PC-3 (cell line): ENCODE data around the gene VAT1L. TPM values are rescaled to one million over a fixed set of nuclear protein-coding genes. Genes with fewer than 3 reads are reported as not detected.

Source experiments
- ATAC-seq: fragments of 200-7000 bp; cut with Tn5 transposase; 2 replicates; pipeline ENCODE4 v1.9.1; 2020; ENCODE audit warnings: mild to moderate bottlenecking, moderate library complexity
- BruUV-seq: library from RNA; stranded (reverse); fragments of 400-500 nt; replicated peaks from 2 replicates; lab custom pipeline; 2021; lab: Mats Ljungman, UMichigan
- CTCF ChIA-PET: fragments of 300-600 bp; sonication (Branson Sonifier 250); formaldehyde crosslinking; loops from one replicate; lab custom pipeline; 2022; ENCODE audit warnings: antibody characterized with exemption; lab: Charles Lee
- POLR2A ChIA-PET: fragments of 300-600 bp; sonication (Branson Sonifier 250); formaldehyde crosslinking; loops from one replicate; lab custom pipeline; 2022; ENCODE audit warnings: antibody characterized with exemption; ENCODE audit not compliant: unreplicated experiment; lab: Charles Lee
- DNase-seq: peaks from one replicate; pipeline ENCODE4 v3.0.0-alpha.2; 2015
- H2AFZ ChIP-seq: fragments of 300-600 bp; sonication (generic); 2 replicates; pipeline ENCODE4 v1.6.0; 2016; ENCODE audit warnings: antibody characterized with exemption, low read length
- H3F3A ChIP-seq: fragments of 300-600 bp; sonication (generic); one replicate; pipeline ENCODE4 v1.6.0; 2017; ENCODE audit warnings: antibody characterized with exemption, low read length, control low read depth, mild to moderate bottlenecking; ENCODE audit not compliant: unreplicated experiment
- H3K27ac ChIP-seq: fragments of 300-600 bp; sonication (generic); 2 replicates; pipeline ENCODE4 v1.5.1; 2016; ENCODE audit warnings: mild to moderate bottlenecking, low read length
- H3K27me3 ChIP-seq: fragments of 300-600 bp; sonication (generic); 2 replicates; pipeline ENCODE4 v1.6.1; 2016; ENCODE audit warnings: low read length, mixed read lengths
- H3K36me3 ChIP-seq: fragments of 300-600 bp; sonication (generic); 2 replicates; pipeline ENCODE4 v1.6.1; 2016; ENCODE audit warnings: low read depth, mixed run types, low read length, mixed read lengths
- H3K4me1 ChIP-seq: fragments of 300-600 bp; sonication (generic); 2 replicates; pipeline ENCODE4 v1.5.1; 2016; ENCODE audit warnings: low read length; ENCODE audit not compliant: insufficient read depth
- H3K4me2 ChIP-seq: fragments of 300-600 bp; sonication (generic); 2 replicates; pipeline ENCODE4 v1.6.0; 2016; ENCODE audit warnings: low read length
- H3K4me3 ChIP-seq: fragments of 300-600 bp; sonication (generic); 2 replicates; pipeline ENCODE4 v1.5.1; 2016; ENCODE audit warnings: mild to moderate bottlenecking, low read length, mixed read lengths
- H3K79me2 ChIP-seq: fragments of 300-600 bp; sonication (generic); 2 replicates; pipeline ENCODE4 v1.6.1; 2017; ENCODE audit warnings: low read length, mixed read lengths
- H3K9ac ChIP-seq: fragments of 300-600 bp; sonication (generic); 2 replicates; pipeline ENCODE4 v1.6.0; 2016; ENCODE audit warnings: mild to moderate bottlenecking, low read length
- H3K9me2 ChIP-seq: fragments of 300-600 bp; sonication (generic); replicated peaks from 2 replicates; pipeline ENCODE4 v1.6.1; 2016; ENCODE audit warnings: mixed run types, low read length, mixed read lengths
- H3K9me3 ChIP-seq: fragments of 300-600 bp; sonication (generic); 2 replicates; pipeline ENCODE4 v1.6.1; 2016; ENCODE audit warnings: low read length, mixed read lengths
- H4K20me1 ChIP-seq: fragments of 300-600 bp; sonication (generic); 2 replicates; pipeline ENCODE4 v1.6.1; 2016; ENCODE audit warnings: low read length, mixed read lengths
- EZH2 ChIP-seq: fragments of 300-600 bp; sonication (generic); IDR thresholded peaks from one replicate; pipeline ENCODE4 v1.6.1; 2017; ENCODE audit warnings: antibody characterized with exemption, mild to moderate bottlenecking, low read length; ENCODE audit not compliant: unreplicated experiment
- EZH2phosphoT487 ChIP-seq: fragments of 300-600 bp; sonication (generic); IDR thresholded peaks from 2 replicates; pipeline ENCODE4 v1.6.1; 2018; ENCODE audit warnings: mild to moderate bottlenecking, antibody characterized with exemption, low read length, borderline replicate concordance
- intact Hi-C: fragments of 100-400 bp; cut with micrococcal nuclease; formaldehyde crosslinking; loops from 2 replicates; pipeline ENCODE4 v1.9.0; 2023
- total RNA-seq: library from RNA; depleted of rRNA; stranded (reverse); fragments of >200 nt; gene quantifications from 2 replicates; pipeline ENCODE4 v1.2.3, GENCODE V29; 2014
- TF ChIP-seq, protein P1 (sequence below): fragments of 300-600 bp; sonication (generic); conservative IDR thresholded peaks from 2 replicates; pipeline ENCODE4 v1.5.1; 2017; ENCODE audit warnings: antibody characterized with exemption, low read depth, mild to moderate bottlenecking, low read length

Gene VAT1L
- total RNA-seq, 1 experiment from 2014 or later = 0.47 TPM

DNA sequence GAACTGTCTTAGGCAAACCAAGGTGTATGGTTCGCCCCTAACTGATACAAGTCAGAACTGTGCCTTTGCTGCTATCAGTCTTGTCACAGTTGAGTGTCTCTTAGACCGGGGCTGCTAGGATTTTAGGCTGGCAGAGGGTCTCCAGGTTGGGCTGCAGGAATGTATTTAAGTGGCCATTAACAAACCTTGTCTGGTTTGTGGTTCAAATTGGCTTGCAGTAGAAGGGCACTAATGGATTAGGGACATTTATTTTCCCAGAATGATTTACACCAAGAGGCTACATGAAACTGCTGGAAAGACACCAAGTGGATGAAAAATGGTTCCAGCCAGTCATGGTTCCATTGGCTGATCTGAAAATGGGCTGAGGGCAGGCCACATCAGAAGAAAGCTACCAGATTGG, 5.1 kb downstream of the VAT1L start:
- H3K27ac ChIP-seq = no peak overlapping the region
- no peak overlapping the region for H3K4me2 ChIP-seq
- ATAC-seq (no peak), DNase-seq (no peak)
- H3K36me3 ChIP-seq = no peaks in the 10 kb centered on the region
- intact Hi-C loops = no loop called here
- H3K4me1 ChIP-seq = no peaks in the 10 kb centered on the region
- H3F3A ChIP-seq = no peaks in the 10 kb centered on the region
- TF ChIP-seq EZH2 = no peak
- TF ChIP-seq, protein P1, sequence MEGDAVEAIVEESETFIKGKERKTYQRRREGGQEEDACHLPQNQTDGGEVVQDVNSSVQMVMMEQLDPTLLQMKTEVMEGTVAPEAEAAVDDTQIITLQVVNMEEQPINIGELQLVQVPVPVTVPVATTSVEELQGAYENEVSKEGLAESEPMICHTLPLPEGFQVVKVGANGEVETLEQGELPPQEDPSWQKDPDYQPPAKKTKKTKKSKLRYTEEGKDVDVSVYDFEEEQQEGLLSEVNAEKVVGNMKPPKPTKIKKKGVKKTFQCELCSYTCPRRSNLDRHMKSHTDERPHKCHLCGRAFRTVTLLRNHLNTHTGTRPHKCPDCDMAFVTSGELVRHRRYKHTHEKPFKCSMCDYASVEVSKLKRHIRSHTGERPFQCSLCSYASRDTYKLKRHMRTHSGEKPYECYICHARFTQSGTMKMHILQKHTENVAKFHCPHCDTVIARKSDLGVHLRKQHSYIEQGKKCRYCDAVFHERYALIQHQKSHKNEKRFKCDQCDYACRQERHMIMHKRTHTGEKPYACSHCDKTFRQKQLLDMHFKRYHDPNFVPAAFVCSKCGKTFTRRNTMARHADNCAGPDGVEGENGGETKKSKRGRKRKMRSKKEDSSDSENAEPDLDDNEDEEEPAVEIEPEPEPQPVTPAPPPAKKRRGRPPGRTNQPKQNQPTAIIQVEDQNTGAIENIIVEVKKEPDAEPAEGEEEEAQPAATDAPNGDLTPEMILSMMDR = no peak
- TF ChIP-seq EZH2phosphoT487 = no peak
- H4K20me1 ChIP-seq = no peaks in the 10 kb centered on the region
- no peaks in the 10 kb centered on the region for H3K9me2 ChIP-seq
- H3K4me3 ChIP-seq = no peak overlapping the region
- no peaks in the 10 kb centered on the region for H3K79me2 ChIP-seq
- ChIA-PET CTCF (no interaction called here), POLR2A (no interaction called here)
- no peaks in the 10 kb centered on the region for H3K9me3 ChIP-seq
- BruUV-seq = no TSS peak
- H2AFZ ChIP-seq = no peak overlapping the region
- H3K9ac ChIP-seq = no peak overlapping the region
- peaks cover 12% of the 10 kb centered on the region; the same call in 1 of the 2 replicates for H3K27me3 ChIP-seq

GRCh38 chr16:77794586-77794985, 6.2 kb downstream of the VAT1L start:
- Histone ChIP-seq H3K4me2 (no peak overlapping the region), H3K27me3 (0 out of 2 replicates have a peak, but pooled peaks cover 5% of the 10 kb centered on the region), H3K27ac (no peak overlapping the region), H4K20me1 (no peaks in the 10 kb centered on the region), H3K36me3 (no peaks in the 10 kb centered on the region), H3F3A (no peaks in the 10 kb centered on the region), H3K9me3 (no peaks in the 10 kb centered on the region), H2AFZ (no peak overlapping the region), H3K4me1 (no peaks in the 10 kb centered on the region), H3K79me2 (no peaks in the 10 kb centered on the region), H3K4me3 (no peak overlapping the region), H3K9me2 (no peaks in the 10 kb centered on the region), H3K9ac (no peak overlapping the region)
- TF ChIP-seq EZH2 = no peak
- TF ChIP-seq EZH2phosphoT487 = no peak
- TF ChIP-seq, protein P1 = no peak
- intact Hi-C loops = no loop called here
- DNase-seq (peak; percentile 7), ATAC-seq (no peak)
- BruUV-seq = no TSS peak
- CTCF ChIA-PET = no interaction called here
- POLR2A ChIA-PET = no interaction called here

- ATAC-seq (no peak), DNase-seq (no peak)
- CTCF ChIA-PET = no interaction called here
- no TSS peak for BruUV-seq
- Histone ChIP-seq H4K20me1 (no peaks in the 10 kb centered on the region), H3K9ac (no peak overlapping the region), H3F3A (no peaks in the 10 kb centered on the region), H3K36me3 (no peaks in the 10 kb centered on the region), H2AFZ (no peak overlapping the region), H3K9me3 (no peaks in the 10 kb centered on the region), H3K4me3 (no peak overlapping the region), H3K4me2 (no peak overlapping the region), H3K27ac (no peak overlapping the region), H3K79me2 (no peaks in the 10 kb centered on the region), H3K4me1 (no peaks in the 10 kb centered on the region), H3K27me3 (no peaks in the 10 kb centered on the region), H3K9me2 (no peaks in the 10 kb centered on the region)
- TF ChIP-seq, protein P1 = no peak
- no peak for TF ChIP-seq EZH2phosphoT487
- intact Hi-C loops = no loop called here
- POLR2A ChIA-PET = no interaction called here
These were observed 13.5 kb downstream of the VAT1L start for GRCh38 chr16:77801817-77802216.
